ENCODE data around the gene GAK. TPM values are rescaled to one million over a fixed set of nuclear protein-coding genes. Genes with fewer than 3 reads are reported as not detected.

GAK gene
- total RNA-seq, 4 donors from 2014 or later, result 50.6 to 1,098 (median 104) TPM

DNA sequence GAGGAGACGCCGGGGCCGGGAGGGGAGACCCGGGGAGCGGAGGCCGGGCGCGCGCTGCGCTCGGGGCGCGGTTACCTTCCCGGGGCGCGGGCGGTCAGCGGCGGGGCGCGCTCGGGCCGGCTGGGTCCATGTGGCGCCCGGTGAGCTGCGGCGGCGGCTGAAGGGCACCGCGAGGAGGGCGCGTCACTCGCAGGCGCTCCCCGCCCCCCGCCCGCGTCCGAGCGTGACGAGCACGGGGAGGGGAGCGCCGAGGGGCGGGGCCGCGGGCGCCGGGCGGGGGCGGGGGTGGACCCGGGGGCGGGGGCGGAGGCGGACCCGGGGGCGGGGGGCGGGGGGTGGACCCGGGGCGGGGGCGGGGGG lies 106.2 kb downstream of the GAK start, which contains the start of gene CPLX1:
TSS of gene CPLX1 (minus strand) at position 159 of the 360 bp plus-strand sequence. CDS start 1,607 bp downstream, outside the sequence.
- no peaks in the 10 kb centered on the region for H3K9me3 ChIP-seq
- no peaks in the 10 kb centered on the region for H3K36me3 ChIP-seq
- peaks cover 0 to 12% of the 10 kb centered on the region in 2 donors for H3K4me1 ChIP-seq
- peaks cover 17 to 25% of the 10 kb centered on the region in 2 donors for H3K27me3 ChIP-seq
- TF ChIP-seq CTCF (IDR thresholded peaks at IDR 0.05) (no peak), POLR2A (IDR thresholded peaks at IDR 0.05) (no peak)
- intact Hi-C loops (cut with DNase I; ENCODE audit: low total_unique reads), result no loop called here
- H3K27ac ChIP-seq, result no peak within 1 kb of the TSS
- DNase-seq, result no peak
- peak within 1 kb of the TSS in 1 of 2 donors; percentile 18 for H3K4me3 ChIP-seq

GRCh38 chr4:825063-825970 lies 106.8 kb downstream of the GAK start:
- Histone ChIP-seq H3K27ac (no peak overlapping the region), H3K27me3 (peaks cover 17 to 25% of the 10 kb centered on the region in 2 donors), H3K4me3 (peak overlapping the region in 1 of 2 donors; percentile 18), H3K9me3 (no peaks in the 10 kb centered on the region), H3K36me3 (no peaks in the 10 kb centered on the region), H3K4me1 (peaks cover 0 to 12% of the 10 kb centered on the region in 2 donors)
- no peak for TF ChIP-seq CTCF (IDR thresholded peaks at IDR 0.05)
- intact Hi-C loops (cut with DNase I; ENCODE audit: low total_unique reads), result no loop called here
- no peak for DNase-seq

GRCh38 chr4:824461-825062 lies 107.6 kb downstream of the GAK start:
- Histone ChIP-seq H3K4me3 (no peak overlapping the region), H3K27me3 (peaks cover 17 to 25% of the 10 kb centered on the region in 2 donors), H3K27ac (no peak overlapping the region), H3K36me3 (no peaks in the 10 kb centered on the region), H3K9me3 (no peaks in the 10 kb centered on the region), H3K4me1 (peaks cover 0 to 12% of the 10 kb centered on the region in 2 donors)
- TF ChIP-seq CTCF (IDR thresholded peaks at IDR 0.05) (no peak), POLR2A (IDR thresholded peaks at IDR 0.05) (no peak)
- no peak for DNase-seq
- intact Hi-C loops (cut with DNase I; ENCODE audit: low total_unique reads), result no loop called here

DNA sequence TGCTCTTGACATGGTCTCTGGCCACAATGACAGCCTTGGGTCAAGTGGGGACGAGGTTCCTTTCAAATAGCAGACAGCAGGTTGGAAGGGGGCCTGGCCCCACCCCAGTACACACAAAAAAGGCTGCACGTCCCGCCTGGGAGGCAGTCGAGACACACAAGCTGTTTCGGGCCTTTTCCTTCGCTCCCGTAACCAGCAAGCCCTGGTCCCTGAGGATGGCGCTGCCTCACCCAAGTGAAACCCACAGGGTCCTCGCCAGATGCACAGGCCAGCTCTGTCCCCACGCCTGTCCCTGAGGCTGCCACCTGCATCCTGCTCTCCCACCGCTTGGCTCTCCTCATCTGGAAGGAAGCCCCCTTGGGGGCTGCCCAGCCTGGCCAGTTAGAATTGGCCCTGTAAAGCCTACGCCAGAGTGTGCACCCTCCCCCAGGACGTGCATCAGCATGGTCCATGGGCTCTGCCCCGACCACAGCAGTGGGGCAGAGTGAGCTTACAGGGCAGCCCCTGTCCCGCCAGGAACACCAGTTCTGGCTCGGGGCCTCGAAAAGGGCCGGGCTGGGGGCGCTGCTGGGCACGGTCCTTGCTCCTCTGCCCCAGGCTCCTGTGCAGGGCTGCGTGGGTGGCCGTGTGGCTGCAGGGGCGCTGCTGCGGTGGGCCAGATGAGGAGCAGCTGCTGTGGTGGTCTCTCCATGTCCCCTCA lies 108.2 kb downstream of the GAK start:
- intact Hi-C loops (cut with DNase I; ENCODE audit: low total_unique reads), result no loop called here
- Histone ChIP-seq H3K9me3 (no peaks in the 10 kb centered on the region), H3K4me1 (peaks cover 0 to 12% of the 10 kb centered on the region in 2 donors), H3K4me3 (no peak overlapping the region), H3K36me3 (no peaks in the 10 kb centered on the region), H3K27me3 (peaks cover 17 to 25% of the 10 kb centered on the region in 2 donors), H3K27ac (no peak overlapping the region)
- DNase-seq, result no peak
- TF ChIP-seq POLR2A (IDR thresholded peaks at IDR 0.05) (no peak), CTCF (IDR thresholded peaks at IDR 0.05) (no peak)
